Karpas-422 (cell line): ENCODE results near the gene HTR1E. TPM values are rescaled to one million over a fixed set of nuclear protein-coding genes. Genes with fewer than 3 reads are reported as not detected.

ENCODE experiments used
- DNase-seq: peaks from one replicate; pipeline ENCODE4 v3.0.0-alpha.2; 2015
- H2AFZ ChIP-seq: fragments of 200-600 bp; sonication (generic); 2 replicates; pipeline ENCODE4 v1.6.1; 2014; ENCODE audit warnings: antibody characterized with exemption, low read length, mixed read lengths
- H3K27ac ChIP-seq: fragments of 200-600 bp; sonication (generic); 2 replicates; pipeline ENCODE4 v1.5.1; 2014; ENCODE audit warnings: mild to moderate bottlenecking, low read length, moderate library complexity
- H3K27me3 ChIP-seq: fragments of 200-600 bp; sonication (generic); 2 replicates; pipeline ENCODE4 v1.6.1; 2014; ENCODE audit warnings: low read length, mixed read lengths
- H3K36me3 ChIP-seq: fragments of 200-600 bp; sonication (generic); 2 replicates; pipeline ENCODE4 v1.6.1; 2014; ENCODE audit warnings: low read length, mixed read lengths; ENCODE audit not compliant: insufficient read depth
- H3K4me1 ChIP-seq: fragments of 200-600 bp; sonication (generic); 2 replicates; pipeline ENCODE4 v1.6.1; 2014; ENCODE audit warnings: mild to moderate bottlenecking, low read length, mixed read lengths
- H3K4me2 ChIP-seq: fragments of 200-600 bp; sonication (generic); 2 replicates; pipeline ENCODE4 v1.6.1; 2014; ENCODE audit warnings: low read length, low read depth, mild to moderate bottlenecking; ENCODE audit not compliant: poor library complexity, severe bottlenecking
- H3K4me3 ChIP-seq: fragments of 200-600 bp; sonication (generic); 2 replicates; pipeline ENCODE4 v1.5.1; 2014; ENCODE audit warnings: mild to moderate bottlenecking, antibody characterized with exemption, low read length, mixed read lengths
- H3K79me2 ChIP-seq: fragments of 200-600 bp; sonication (generic); 2 replicates; pipeline ENCODE4 v1.6.1; 2014; ENCODE audit warnings: mild to moderate bottlenecking, low read length, mixed read lengths
- H3K9ac ChIP-seq: fragments of 200-600 bp; sonication (generic); 2 replicates; pipeline ENCODE4 v1.6.0; 2014; ENCODE audit warnings: low read length
- H3K9me2 ChIP-seq: fragments of 200-600 bp; sonication (generic), shearing (Covaris generic); replicated peaks from 2 replicates; pipeline ENCODE4 v1.6.0; 2014; ENCODE audit warnings: mild to moderate bottlenecking, low read length, moderate library complexity; ENCODE audit not compliant: insufficient read depth
- H3K9me3 ChIP-seq: fragments of 300-700, 200-600 bp; sonication (generic); 2 replicates; pipeline ENCODE4 v1.6.1; 2014; ENCODE audit warnings: low read length, mixed read lengths
- H4K20me1 ChIP-seq: fragments of 200-600 bp; sonication (generic); 2 replicates; pipeline ENCODE4 v1.6.1; 2014; ENCODE audit warnings: mild to moderate bottlenecking, antibody characterized with exemption, low read length, low read depth; ENCODE audit not compliant: insufficient read depth
- total RNA-seq: library from RNA; depleted of rRNA; stranded (reverse); fragments of >200 nt; shearing (Covaris generic); gene quantifications from 2 replicates; pipeline ENCODE4 v1.2.3, GENCODE V29; 2014; ENCODE audit warnings: low replicate concordance

HTR1E gene
- total RNA-seq, 1 experiment from 2014 or later: not detected

DNA sequence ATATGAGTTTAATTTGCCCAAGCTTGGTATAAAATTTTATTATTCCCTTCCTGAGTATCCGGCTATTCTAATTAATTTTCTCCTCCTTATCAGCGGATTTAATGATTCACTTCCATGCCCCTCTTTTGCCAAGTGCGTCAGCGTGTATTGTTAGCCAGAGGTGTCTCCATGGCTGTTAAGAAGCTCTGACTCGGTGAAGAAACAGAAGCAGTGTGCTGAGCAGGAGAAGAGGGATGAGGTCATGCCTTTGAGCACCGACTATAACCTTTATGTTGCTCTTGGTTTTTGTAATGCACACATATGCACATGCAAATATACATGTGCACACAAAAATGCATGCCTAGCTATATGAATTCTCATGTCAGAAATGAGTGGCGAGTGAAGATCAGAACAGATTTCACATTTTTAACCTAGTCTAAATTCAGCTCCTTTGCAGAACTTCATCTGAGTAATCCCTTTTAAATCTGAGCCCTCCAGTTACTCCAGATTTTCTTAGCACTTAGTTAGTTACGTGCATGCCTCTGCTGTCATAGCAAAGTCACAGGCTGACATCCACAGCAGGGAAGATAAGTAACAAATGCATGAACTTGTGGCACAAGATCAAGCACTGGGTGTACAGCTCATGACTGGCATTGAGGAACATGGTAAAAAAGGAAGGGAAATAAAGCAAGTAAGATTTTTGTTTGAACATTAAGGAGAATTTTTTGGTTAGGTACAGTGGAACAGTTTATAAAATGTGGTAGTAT, 24.3 kb downstream of the HTR1E start:
- no peak overlapping the region for H3K4me3 ChIP-seq
- H3K9ac ChIP-seq: no peak overlapping the region
- no peaks in the 10 kb centered on the region for H3K36me3 ChIP-seq
- DNase-seq: no peak
- no peak overlapping the region for H3K4me2 ChIP-seq
- no peaks in the 10 kb centered on the region for H3K9me2 ChIP-seq
- H3K9me3 ChIP-seq: no peaks in the 10 kb centered on the region
- no peaks in the 10 kb centered on the region for H3K27me3 ChIP-seq
- H4K20me1 ChIP-seq: no peaks in the 10 kb centered on the region
- no peak overlapping the region for H2AFZ ChIP-seq
- no peak overlapping the region for H3K27ac ChIP-seq
- no peaks in the 10 kb centered on the region for H3K4me1 ChIP-seq
- no peaks in the 10 kb centered on the region for H3K79me2 ChIP-seq

GRCh38 chr6:86963352-86963751, 26.0 kb downstream of the HTR1E start:
- no peak overlapping the region for H3K9ac ChIP-seq
- H3K9me2 ChIP-seq: no peaks in the 10 kb centered on the region
- no peaks in the 10 kb centered on the region for H3K4me1 ChIP-seq
- H4K20me1 ChIP-seq: no peaks in the 10 kb centered on the region
- H3K9me3 ChIP-seq: no peaks in the 10 kb centered on the region
- H3K36me3 ChIP-seq: no peaks in the 10 kb centered on the region
- DNase-seq: no peak
- no peaks in the 10 kb centered on the region for H3K27me3 ChIP-seq
- H3K4me2 ChIP-seq: no peak overlapping the region
- H3K27ac ChIP-seq: no peak overlapping the region
- no peaks in the 10 kb centered on the region for H3K79me2 ChIP-seq
- H2AFZ ChIP-seq: no peak overlapping the region
- no peak overlapping the region for H3K4me3 ChIP-seq

DNA sequence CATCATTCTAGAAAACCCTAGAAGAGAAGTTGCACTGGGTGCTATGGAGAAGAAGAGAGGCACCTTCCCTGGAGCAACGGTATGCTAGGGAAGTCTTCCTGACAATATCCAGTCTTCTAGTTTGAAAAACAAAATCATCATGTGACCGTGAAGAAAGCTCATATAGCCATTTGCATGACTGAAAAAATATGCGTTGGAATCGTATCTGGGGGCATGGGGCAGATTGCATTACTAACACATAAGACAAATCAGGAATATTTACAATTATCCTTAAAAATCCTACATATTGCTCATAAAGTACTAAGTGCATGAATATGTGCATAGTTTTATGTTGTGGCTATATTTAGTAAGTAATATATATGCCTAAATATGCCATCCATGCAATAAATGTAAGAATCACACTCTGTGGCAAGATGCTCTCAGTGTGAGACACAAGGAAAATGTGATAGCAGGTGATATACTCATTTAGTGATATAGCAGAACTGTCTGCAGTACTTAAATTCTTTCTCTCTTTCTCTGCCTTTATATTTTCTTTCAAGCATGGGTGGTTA, 26.8 kb downstream of the HTR1E start:
- no peaks in the 10 kb centered on the region for H3K9me3 ChIP-seq
- no peak overlapping the region for H3K27ac ChIP-seq
- H2AFZ ChIP-seq: no peak overlapping the region
- no peaks in the 10 kb centered on the region for H3K36me3 ChIP-seq
- no peak for DNase-seq
- H3K9ac ChIP-seq: no peak overlapping the region
- H3K9me2 ChIP-seq: no peaks in the 10 kb centered on the region
- H3K27me3 ChIP-seq: no peaks in the 10 kb centered on the region
- no peaks in the 10 kb centered on the region for H4K20me1 ChIP-seq
- no peaks in the 10 kb centered on the region for H3K79me2 ChIP-seq
- no peak overlapping the region for H3K4me2 ChIP-seq
- no peak overlapping the region for H3K4me3 ChIP-seq
- H3K4me1 ChIP-seq: no peaks in the 10 kb centered on the region

GRCh38 chr6:86966271-86966670, 28.9 kb downstream of the HTR1E start:
- H3K4me2 ChIP-seq: no peak overlapping the region
- H3K36me3 ChIP-seq: no peaks in the 10 kb centered on the region
- H3K4me3 ChIP-seq: no peak overlapping the region
- H3K27me3 ChIP-seq: no peaks in the 10 kb centered on the region
- no peak overlapping the region for H2AFZ ChIP-seq
- H3K9me2 ChIP-seq: no peaks in the 10 kb centered on the region
- no peaks in the 10 kb centered on the region for H3K4me1 ChIP-seq
- H3K9me3 ChIP-seq: no peaks in the 10 kb centered on the region
- no peak overlapping the region for H3K27ac ChIP-seq
- no peak overlapping the region for H3K9ac ChIP-seq
- no peaks in the 10 kb centered on the region for H4K20me1 ChIP-seq
- DNase-seq: no peak
- H3K79me2 ChIP-seq: no peaks in the 10 kb centered on the region

DNA sequence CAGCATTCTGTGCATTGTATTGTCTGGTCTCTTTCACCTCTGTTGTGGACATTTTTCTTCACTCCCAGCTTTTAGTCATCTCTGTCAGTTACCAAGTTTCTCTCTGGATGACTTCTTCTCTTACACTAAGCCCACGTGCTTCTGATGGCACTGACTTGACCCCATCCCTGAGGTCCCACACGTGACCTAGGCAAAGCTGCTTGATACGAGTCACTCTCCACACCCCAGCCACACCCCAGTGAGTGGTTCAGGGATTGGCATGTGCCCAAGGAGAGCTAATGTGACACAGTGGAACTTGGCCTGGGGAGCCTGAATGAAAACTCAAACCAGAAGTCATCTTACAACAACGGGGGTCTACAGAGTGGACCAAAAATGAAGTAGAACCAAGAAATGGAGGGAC, 32.2 kb downstream of the HTR1E start:
- Histone ChIP-seq H3K9me2 (no peaks in the 10 kb centered on the region), H3K27me3 (no peaks in the 10 kb centered on the region), H3K27ac (no peak overlapping the region), H3K9ac (no peak overlapping the region), H3K9me3 (no peaks in the 10 kb centered on the region), H3K36me3 (no peaks in the 10 kb centered on the region), H3K4me2 (no peak overlapping the region), H2AFZ (no peak overlapping the region), H3K79me2 (no peaks in the 10 kb centered on the region), H3K4me1 (no peaks in the 10 kb centered on the region), H3K4me3 (no peak overlapping the region), H4K20me1 (no peaks in the 10 kb centered on the region)
- DNase-seq: no peak

DNA sequence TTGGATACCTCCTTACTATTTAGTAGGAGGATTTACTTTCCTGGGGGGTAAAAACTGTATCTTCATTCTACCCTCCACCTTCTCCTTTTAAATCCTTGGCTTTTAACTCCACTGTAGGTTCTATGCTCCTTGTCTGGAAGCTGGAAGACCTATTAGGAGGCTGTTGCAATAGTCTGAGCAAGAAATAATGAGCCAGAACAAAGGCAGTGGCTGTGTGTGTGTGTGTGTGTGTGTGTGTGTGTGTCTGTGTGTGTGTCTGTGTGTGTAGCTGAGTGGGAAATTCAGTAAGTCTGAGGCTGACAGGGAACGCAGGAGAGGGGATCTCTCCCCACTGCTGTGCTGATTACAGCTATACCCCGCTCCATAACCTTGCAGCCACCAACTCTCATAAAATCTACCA, 35.8 kb downstream of the HTR1E start:
- H3K4me3 ChIP-seq: no peak overlapping the region
- no peaks in the 10 kb centered on the region for H3K4me1 ChIP-seq
- no peaks in the 10 kb centered on the region for H4K20me1 ChIP-seq
- no peaks in the 10 kb centered on the region for H3K27me3 ChIP-seq
- no peak overlapping the region for H2AFZ ChIP-seq
- DNase-seq: no peak
- H3K9ac ChIP-seq: no peak overlapping the region
- H3K27ac ChIP-seq: no peak overlapping the region
- no peaks in the 10 kb centered on the region for H3K79me2 ChIP-seq
- no peaks in the 10 kb centered on the region for H3K36me3 ChIP-seq
- H3K4me2 ChIP-seq: no peak overlapping the region
- H3K9me3 ChIP-seq: no peaks in the 10 kb centered on the region
- H3K9me2 ChIP-seq: no peaks in the 10 kb centered on the region

DNA sequence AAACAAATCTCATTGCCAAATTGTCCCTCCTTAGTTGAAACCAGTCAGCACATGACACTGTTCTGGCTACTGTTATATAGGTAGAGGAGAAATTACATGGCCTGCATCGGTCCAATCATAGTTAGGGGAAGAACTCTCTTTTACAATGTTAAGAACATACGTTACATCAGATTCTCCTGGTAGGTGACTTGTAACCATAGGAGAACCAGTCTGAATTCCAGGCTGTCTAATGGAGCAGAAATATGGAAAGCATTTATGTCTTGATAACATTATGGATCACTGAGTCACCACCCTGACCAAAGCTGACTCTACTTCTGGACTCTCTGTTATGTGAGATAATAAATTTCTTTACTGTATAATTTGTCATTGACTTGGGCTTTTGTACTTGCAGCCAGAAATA, 40.9 kb downstream of the HTR1E start:
- H2AFZ ChIP-seq: no peak overlapping the region
- H3K9ac ChIP-seq: no peak overlapping the region
- H3K27ac ChIP-seq: no peak overlapping the region
- no peaks in the 10 kb centered on the region for H3K4me1 ChIP-seq
- H3K9me3 ChIP-seq: no peaks in the 10 kb centered on the region
- no peaks in the 10 kb centered on the region for H3K79me2 ChIP-seq
- H4K20me1 ChIP-seq: no peaks in the 10 kb centered on the region
- H3K36me3 ChIP-seq: no peaks in the 10 kb centered on the region
- H3K9me2 ChIP-seq: no peaks in the 10 kb centered on the region
- DNase-seq: no peak
- no peak overlapping the region for H3K4me3 ChIP-seq
- no peak overlapping the region for H3K4me2 ChIP-seq
- no peaks in the 10 kb centered on the region for H3K27me3 ChIP-seq

DNA sequence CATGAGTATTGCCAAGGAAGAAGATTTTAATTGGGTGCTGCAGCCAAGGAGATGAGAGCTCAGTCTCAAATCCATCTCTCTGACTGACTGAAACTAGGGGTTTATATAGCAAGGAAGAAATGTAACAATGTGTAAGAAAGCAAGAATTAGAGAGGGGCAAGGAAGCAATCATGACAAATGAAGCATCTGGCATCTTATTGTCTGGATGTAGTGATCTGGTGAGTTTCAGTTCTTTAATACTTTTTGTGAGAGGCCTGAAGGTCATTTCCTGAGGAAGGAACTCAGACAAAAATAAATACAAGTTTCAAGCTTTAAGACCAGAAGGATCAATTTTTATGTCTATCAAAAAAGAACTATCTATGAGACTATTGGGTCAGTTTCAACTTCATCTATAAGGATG, 64.2 kb downstream of the HTR1E start:
- H3K9me2 ChIP-seq: no peaks in the 10 kb centered on the region
- no peaks in the 10 kb centered on the region for H3K4me1 ChIP-seq
- no peaks in the 10 kb centered on the region for H3K36me3 ChIP-seq
- peaks cover 4% of the 10 kb centered on the region; the same call in 1 of the 2 replicates for H3K9me3 ChIP-seq
- no peaks in the 10 kb centered on the region for H3K27me3 ChIP-seq
- H3K27ac ChIP-seq: no peak overlapping the region
- no peaks in the 10 kb centered on the region for H4K20me1 ChIP-seq
- H3K79me2 ChIP-seq: no peaks in the 10 kb centered on the region
- H2AFZ ChIP-seq: no peak overlapping the region
- H3K4me2 ChIP-seq: no peak overlapping the region
- no peak overlapping the region for H3K4me3 ChIP-seq
- no peak overlapping the region for H3K9ac ChIP-seq
- no peak for DNase-seq
